ENCODE data around the gene GALNT13.
"Not testable (repeated sequence)": the region's sequence is repeated elsewhere in the genome, so short reads cannot be mapped to it uniquely, and the experiment has no call there.

Gene GALNT13

DNA sequence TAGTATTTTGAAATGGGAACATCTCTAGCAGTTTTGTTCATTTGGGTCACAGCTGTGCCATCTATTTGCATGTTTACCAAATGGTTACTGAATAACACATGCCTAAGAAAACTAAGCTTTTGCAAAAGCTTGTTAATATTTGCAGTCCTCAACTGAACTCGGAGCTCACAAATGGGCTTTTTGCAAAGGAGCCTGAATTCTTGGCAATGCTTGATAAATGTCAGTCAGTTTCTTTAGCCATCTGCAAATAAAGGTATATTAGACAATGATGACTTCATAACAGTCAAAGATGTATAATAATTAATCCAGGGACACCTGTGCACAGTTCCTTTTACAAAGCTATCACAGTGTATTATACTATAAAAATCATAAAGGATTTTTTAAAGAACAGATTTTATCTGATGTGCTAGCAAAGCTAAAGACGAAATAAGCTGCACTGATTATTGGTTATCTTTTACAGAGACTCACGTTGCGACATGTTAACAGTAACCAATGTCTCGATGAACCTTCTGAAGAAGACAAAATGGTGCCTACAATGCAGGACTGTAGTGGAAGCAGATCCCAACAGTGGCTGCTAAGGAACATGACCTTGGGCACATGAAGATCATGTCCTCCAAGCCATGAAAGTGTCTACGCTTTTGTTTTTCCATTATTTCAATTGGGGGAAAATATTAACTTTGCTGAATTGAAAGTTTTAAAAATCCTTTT, 578.4 kb downstream of the GALNT13 start:
- Mint-ChIP-seq H3K36me3 (ENCODE audit: insufficient read depth) (no peaks in the 10 kb centered on the region), H3K27me3 (no peaks in the 10 kb centered on the region), H3K4me3 (no peak overlapping the region), H3K27ac (no peak overlapping the region), H3K9me3 (peaks cover 0 to 3% of the 10 kb centered on the region in 2 donors), H3K4me1 (ENCODE audit: low read depth in 2 of 2) (no peaks in the 10 kb centered on the region)
- DNase-seq = no peak
- ATAC-seq (replicated peaks) = no peak

DNA sequence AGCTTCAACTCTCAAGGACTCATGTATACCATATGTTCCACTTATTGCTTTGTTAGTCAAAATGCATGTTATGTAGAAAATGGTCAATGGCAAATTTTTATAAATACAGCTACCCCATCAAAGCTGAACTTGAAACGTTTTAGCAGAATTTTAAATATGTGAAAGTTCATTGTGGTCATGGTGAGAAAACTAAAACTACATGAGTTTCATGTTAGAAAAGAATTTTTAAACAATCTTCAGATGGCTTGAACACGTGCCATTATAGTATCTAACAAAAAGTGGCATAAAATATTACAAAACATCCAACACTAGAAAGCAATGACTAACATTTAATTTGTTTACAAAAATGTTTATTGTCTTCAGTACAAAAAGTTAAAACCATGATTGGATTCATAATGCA, 580.7 kb downstream of the GALNT13 start:
- no peaks in the 10 kb centered on the region for H3K4me1 Mint-ChIP-seq (ENCODE audit: low read depth in 2 of 2)
- no peaks in the 10 kb centered on the region for H3K36me3 Mint-ChIP-seq (ENCODE audit: insufficient read depth)
- no peak overlapping the region for H3K27ac Mint-ChIP-seq
- peaks cover 3 to 7% of the 10 kb centered on the region in 2 donors for H3K9me3 Mint-ChIP-seq
- no peak overlapping the region for H3K4me3 Mint-ChIP-seq
- H3K27me3 Mint-ChIP-seq = no peaks in the 10 kb centered on the region
- ATAC-seq (replicated peaks) (no peak), DNase-seq (no peak)

DNA sequence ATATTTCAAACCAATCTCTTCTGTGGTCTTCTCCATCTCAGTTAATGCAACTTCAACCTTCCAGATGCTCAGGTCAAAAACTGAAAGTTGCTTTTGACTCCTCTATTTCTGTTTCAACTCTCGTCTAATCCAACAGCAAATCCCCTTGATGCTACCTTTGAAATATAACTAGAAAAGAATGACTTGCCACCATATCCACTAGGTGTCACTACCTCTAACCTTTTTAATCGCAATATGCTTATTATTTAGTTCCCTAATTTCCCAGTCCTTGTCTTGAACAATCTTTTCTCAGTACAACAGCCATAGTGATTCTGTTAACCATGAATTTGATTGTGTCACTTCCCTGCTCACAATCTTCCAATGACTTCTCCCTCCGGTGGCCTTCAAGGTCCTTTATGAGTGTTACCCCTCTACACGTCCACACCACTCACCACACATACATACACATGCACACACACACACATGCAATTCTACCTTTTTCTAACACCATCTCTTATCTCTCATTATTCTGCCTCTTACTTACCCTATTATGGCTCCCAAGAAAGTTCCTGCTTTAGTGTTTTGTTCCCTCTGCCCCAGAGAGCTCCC, 581.3 kb downstream of the GALNT13 start:
- DNase-seq (no peak), ATAC-seq (replicated peaks) (no peak)
- Mint-ChIP-seq H3K27ac (no peak overlapping the region), H3K4me1 (ENCODE audit: low read depth in 2 of 2) (no peaks in the 10 kb centered on the region), H3K9me3 (peaks cover 3 to 8% of the 10 kb centered on the region in 2 donors), H3K27me3 (no peaks in the 10 kb centered on the region), H3K4me3 (no peak overlapping the region), H3K36me3 (ENCODE audit: insufficient read depth) (no peaks in the 10 kb centered on the region)

DNA sequence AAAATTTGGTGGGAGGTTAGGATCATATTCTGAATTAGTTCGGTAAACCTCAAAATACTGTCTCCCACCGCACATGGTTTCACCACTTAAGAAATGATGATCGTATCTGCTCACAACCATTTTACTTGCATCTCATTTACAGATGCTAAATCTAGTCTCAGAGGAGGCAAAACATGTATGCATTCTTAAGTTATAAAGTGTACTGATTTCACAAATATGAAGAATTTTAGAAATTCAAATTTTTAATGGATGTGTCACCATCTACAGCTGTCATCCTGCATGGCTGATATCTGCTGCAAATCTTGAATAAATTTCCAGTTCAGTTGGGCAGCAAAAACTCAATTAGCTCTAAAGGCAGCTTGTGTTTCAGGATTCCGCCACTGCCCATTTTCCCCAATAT, 583.4 kb downstream of the GALNT13 start:
- peaks cover 8 to 12% of the 10 kb centered on the region in 2 donors for H3K9me3 Mint-ChIP-seq
- ATAC-seq (replicated peaks) (no peak), DNase-seq (no peak)
- H3K27me3 Mint-ChIP-seq = no peaks in the 10 kb centered on the region
- H3K36me3 Mint-ChIP-seq (ENCODE audit: insufficient read depth) = no peaks in the 10 kb centered on the region
- H3K4me1 Mint-ChIP-seq (ENCODE audit: low read depth in 2 of 2) = no peaks in the 10 kb centered on the region
- no peak overlapping the region for H3K27ac Mint-ChIP-seq
- no peak overlapping the region for H3K4me3 Mint-ChIP-seq

DNA sequence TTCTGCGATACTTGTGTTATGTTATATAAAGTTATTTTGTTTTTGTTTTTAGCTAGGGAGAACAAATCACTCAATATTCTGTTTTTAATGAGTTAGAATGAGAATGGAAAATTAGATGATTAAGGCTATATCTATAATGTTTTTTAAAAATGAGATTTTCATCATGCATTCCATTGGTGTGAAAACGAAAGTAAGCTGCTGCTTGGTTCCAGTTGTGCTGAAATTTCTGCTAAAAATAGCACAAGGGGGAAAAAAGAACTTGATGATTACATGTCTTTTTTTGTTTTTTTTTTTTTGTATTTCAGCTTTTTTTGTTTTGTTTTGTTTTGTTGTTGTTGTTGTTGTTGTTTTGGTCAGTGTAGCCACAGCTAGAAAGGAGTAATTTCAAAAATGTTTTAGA, 584.1 kb downstream of the GALNT13 start:
- Mint-ChIP-seq H3K9me3 (peaks cover 8 to 12% of the 10 kb centered on the region in 2 donors), H3K27me3 (no peaks in the 10 kb centered on the region), H3K27ac (no peak overlapping the region), H3K36me3 (ENCODE audit: insufficient read depth) (no peaks in the 10 kb centered on the region), H3K4me1 (ENCODE audit: low read depth in 2 of 2) (no peaks in the 10 kb centered on the region), H3K4me3 (no peak overlapping the region)
- DNase-seq = no peak
- ATAC-seq (replicated peaks) = no peak

DNA sequence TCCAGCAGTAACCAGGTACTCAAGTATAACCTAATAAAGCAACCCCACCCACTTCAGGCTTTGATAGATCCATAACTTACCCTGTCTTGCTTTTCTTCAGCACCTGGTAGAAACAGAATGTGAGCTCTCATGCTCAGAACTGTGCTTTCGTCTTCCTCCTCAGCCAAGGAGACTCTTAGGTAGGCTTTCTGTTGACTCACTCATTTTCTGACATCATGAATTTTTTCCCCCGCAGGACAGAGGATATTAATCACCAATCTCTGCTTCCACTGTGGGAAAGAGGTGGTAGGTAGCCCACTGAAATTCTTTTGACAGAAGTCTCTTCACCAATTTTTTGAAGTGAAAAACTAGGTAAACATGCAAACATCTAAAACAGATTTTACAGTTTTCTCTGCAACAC, 585.6 kb downstream of the GALNT13 start:
- H3K9me3 Mint-ChIP-seq = peaks cover 8 to 12% of the 10 kb centered on the region in 2 donors
- no peak overlapping the region for H3K27ac Mint-ChIP-seq
- no peak overlapping the region for H3K4me3 Mint-ChIP-seq
- no peak for DNase-seq
- no peak for ATAC-seq (replicated peaks)
- no peaks in the 10 kb centered on the region for H3K36me3 Mint-ChIP-seq (ENCODE audit: insufficient read depth)
- no peaks in the 10 kb centered on the region for H3K27me3 Mint-ChIP-seq
- H3K4me1 Mint-ChIP-seq (ENCODE audit: low read depth in 2 of 2) = no peaks in the 10 kb centered on the region

DNA sequence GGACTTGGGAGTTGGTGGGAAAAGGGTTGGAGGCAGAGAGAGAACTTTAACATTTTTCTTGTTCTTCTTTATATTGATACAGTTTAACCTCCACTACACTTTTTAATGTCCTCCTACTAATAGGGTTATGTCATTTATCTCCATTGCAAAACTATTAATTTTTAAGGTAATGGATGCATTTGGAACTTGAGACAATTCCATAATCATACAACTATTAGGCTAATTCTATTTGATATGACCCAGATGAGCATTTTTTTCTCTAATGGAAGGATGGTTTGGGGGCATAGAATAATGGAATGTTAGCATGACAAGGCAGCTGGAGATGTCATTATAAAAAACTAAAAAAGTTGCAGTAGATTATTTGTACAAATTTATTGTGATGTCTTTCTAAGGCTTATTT, 587.6 kb downstream of the GALNT13 start:
- Mint-ChIP-seq H3K36me3 (ENCODE audit: insufficient read depth) (no peaks in the 10 kb centered on the region), H3K4me1 (ENCODE audit: low read depth in 2 of 2) (no peaks in the 10 kb centered on the region), H3K27ac (no peak overlapping the region), H3K9me3 (peaks cover 5 to 12% of the 10 kb centered on the region in 2 donors), H3K4me3 (no peak overlapping the region), H3K27me3 (no peaks in the 10 kb centered on the region)
- DNase-seq (no peak), ATAC-seq (replicated peaks) (no peak)

DNA sequence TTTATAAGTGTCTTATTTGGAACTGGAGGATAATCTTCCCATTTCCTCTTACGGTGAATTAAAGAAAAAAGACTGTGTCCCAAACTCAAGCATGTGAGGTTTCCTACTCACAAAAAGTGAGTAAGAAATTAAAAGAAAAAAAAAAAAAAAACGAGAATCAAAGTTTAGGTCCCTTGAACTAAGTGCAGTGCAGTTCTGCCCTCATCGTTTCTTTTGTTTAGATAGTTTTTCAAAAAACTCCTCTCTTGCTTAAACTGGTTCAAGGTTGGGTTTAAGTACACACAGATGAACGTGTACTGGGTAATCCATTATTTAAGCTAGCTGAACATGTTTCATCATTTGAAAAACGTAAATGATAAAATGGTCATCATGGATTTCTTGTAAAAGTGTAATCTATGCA, 590.9 kb downstream of the GALNT13 start:
- H3K4me3 Mint-ChIP-seq = no peak overlapping the region
- ATAC-seq (replicated peaks) (no peak), DNase-seq (no peak)
- H3K27ac Mint-ChIP-seq = no peak overlapping the region
- H3K4me1 Mint-ChIP-seq (ENCODE audit: low read depth in 2 of 2) = no peaks in the 10 kb centered on the region
- H3K9me3 Mint-ChIP-seq = peaks cover 9 to 13% of the 10 kb centered on the region in 2 donors
- H3K27me3 Mint-ChIP-seq = no peaks in the 10 kb centered on the region
- no peaks in the 10 kb centered on the region for H3K36me3 Mint-ChIP-seq (ENCODE audit: insufficient read depth)

DNA sequence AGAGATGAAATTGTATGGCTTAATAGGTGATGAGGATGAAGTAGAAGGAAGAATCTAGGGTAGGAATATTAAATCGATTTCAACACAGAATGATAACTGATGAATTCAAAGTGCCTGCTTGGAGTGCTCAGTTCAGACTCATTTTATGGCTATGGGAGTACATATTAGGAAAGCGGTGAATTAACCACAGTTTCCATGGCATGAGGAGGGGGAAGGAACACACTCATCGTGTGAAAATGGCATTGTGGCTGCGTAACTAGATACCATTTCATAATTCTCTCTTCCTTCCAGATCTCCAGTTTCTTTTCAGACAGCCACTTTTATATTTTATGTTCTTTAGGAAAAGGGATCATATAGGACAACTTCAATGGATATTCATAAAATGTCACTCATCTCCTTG, 594.5 kb downstream of the GALNT13 start:
- ATAC-seq (replicated peaks) (no peak), DNase-seq (no peak)
- Mint-ChIP-seq H3K27me3 (no peaks in the 10 kb centered on the region), H3K4me3 (no peak overlapping the region), H3K4me1 (ENCODE audit: low read depth in 2 of 2) (no peaks in the 10 kb centered on the region), H3K27ac (no peak overlapping the region), H3K9me3 (peaks cover 7% of the 10 kb centered on the region in 2 donors), H3K36me3 (ENCODE audit: insufficient read depth) (no peaks in the 10 kb centered on the region)

DNA sequence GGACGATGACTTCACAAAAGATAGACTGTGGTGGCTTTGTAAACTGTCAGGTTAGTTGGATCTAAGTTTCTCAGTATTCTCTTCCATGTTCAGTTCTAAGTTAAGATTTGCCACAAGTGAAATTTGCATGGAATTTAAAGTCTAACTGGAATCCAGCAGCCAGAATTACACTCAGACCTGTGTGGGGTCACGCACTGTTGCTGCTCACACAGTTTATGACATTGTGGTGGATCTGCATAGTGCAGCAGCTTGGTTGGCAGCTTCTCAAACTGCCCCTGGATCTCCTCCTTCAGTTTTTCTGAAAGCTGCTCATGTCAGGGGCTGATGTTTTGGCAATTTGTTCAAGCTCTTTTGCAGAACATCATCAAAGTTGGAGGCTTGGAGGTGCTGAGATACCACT, 598.7 kb downstream of the GALNT13 start:
- Mint-ChIP-seq H3K36me3 (ENCODE audit: insufficient read depth) (no peaks in the 10 kb centered on the region), H3K27ac (no peak overlapping the region), H3K27me3 (no peaks in the 10 kb centered on the region), H3K9me3 (peaks cover under 1 to 7% of the 10 kb centered on the region in 2 donors), H3K4me3 (no peak overlapping the region), H3K4me1 (ENCODE audit: low read depth in 2 of 2) (no peaks in the 10 kb centered on the region)
- ATAC-seq (replicated peaks) (no peak), DNase-seq (no peak)

DNA sequence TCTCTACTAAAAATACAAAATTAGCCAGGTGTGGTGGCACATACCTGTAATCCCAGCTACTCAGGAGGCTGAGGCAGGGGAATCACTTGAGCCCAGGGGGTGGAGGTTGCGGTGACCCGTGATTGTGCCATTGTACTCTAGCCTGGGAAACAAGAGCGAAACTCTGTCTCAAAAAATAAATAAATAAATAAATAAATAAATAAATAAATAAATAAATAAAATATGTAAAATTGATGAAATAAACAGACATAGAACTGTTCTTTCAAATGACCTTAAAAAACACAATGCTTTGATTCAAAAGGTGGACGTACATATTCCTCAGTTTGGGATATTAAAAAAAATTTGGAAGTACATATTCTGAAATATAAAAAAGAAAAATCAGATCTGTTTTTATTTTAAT, 599.8 kb downstream of the GALNT13 start:
- H3K4me1 Mint-ChIP-seq (ENCODE audit: low read depth in 2 of 2); H3K27me3 Mint-ChIP-seq; H3K9me3 Mint-ChIP-seq; H3K4me3 Mint-ChIP-seq; ATAC-seq (replicated peaks); DNase-seq; H3K36me3 Mint-ChIP-seq (ENCODE audit: insufficient read depth); H3K27ac Mint-ChIP-seq: not testable (repeated sequence)

DNA sequence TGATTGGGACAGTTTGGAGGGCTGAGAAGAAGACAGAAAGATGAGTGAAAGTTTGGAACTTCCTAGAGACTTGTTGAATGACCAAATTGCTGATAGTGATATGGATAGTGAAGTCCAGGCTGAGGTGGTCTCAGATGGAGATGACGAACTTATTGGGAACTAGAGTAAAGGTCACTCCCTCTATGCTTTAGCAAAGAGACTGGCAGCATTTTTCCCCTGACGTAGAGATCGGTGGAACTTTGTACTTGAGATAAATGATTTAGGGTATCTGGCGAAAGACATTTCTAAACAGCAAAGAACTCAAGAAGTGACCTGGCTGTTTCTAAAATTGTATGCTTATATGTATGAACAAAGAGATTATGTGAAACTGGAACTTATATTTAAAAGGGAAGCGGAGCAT, 605.6 kb downstream of the GALNT13 start:
- Mint-ChIP-seq H3K27ac (no peak overlapping the region), H3K27me3 (no peaks in the 10 kb centered on the region), H3K4me1 (ENCODE audit: low read depth in 2 of 2) (no peaks in the 10 kb centered on the region), H3K36me3 (ENCODE audit: insufficient read depth) (no peaks in the 10 kb centered on the region), H3K9me3 (peaks cover 14 to 17% of the 10 kb centered on the region in 2 donors), H3K4me3 (no peak overlapping the region)
- no peak for DNase-seq
- ATAC-seq (replicated peaks) = no peak

DNA sequence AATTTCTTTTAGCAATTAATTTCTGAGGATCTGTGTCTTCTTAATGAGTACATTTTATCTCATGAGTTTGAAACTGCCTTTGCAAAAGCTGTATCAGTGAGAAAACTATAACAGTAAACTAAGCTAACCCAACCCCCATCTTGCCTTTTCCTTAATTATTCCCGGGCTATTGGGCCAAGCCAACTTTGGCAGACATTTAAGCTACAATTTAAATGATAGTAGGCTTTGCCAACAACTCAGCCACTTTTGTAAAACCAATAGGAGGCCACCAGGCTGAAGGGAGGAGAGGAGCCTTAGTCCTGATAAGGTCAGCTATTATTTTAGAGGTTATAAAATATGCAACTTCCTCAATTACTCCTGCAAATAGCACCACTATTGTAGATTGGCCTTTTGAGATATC, 608.8 kb downstream of the GALNT13 start:
- no peak overlapping the region for H3K27ac Mint-ChIP-seq
- no peak for ATAC-seq (replicated peaks)
- DNase-seq = no peak
- no peaks in the 10 kb centered on the region for H3K36me3 Mint-ChIP-seq (ENCODE audit: insufficient read depth)
- H3K27me3 Mint-ChIP-seq = no peaks in the 10 kb centered on the region
- peaks cover 13 to 19% of the 10 kb centered on the region in 2 donors for H3K9me3 Mint-ChIP-seq
- no peak overlapping the region for H3K4me3 Mint-ChIP-seq
- H3K4me1 Mint-ChIP-seq (ENCODE audit: low read depth in 2 of 2) = no peaks in the 10 kb centered on the region

DNA sequence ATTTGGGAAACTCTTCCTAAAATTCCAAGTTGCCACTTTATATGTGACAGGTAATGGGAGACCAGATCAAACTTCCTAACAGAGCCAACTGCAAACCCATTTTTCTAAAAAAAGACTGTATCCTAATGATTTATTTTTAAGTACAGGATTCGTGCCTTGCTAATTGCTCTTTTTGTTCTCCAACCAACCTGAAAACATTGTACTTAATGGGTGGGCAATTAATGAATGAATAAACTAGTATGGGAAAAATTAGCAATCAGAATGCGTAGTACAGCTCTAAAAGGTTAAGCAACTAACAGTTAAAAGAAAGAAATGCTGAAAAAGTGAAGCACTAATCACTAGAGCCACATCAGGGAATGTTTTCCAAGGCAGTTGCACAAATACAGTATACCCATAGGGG, 609.6 kb downstream of the GALNT13 start:
- H3K4me3 Mint-ChIP-seq = no peak overlapping the region
- peaks cover 9 to 14% of the 10 kb centered on the region in 2 donors for H3K9me3 Mint-ChIP-seq
- no peak for ATAC-seq (replicated peaks)
- H3K27ac Mint-ChIP-seq = no peak overlapping the region
- no peaks in the 10 kb centered on the region for H3K36me3 Mint-ChIP-seq (ENCODE audit: insufficient read depth)
- H3K27me3 Mint-ChIP-seq = no peaks in the 10 kb centered on the region
- H3K4me1 Mint-ChIP-seq (ENCODE audit: low read depth in 2 of 2) = no peaks in the 10 kb centered on the region
- no peak for DNase-seq
